Fibroblast of mammary gland (primary cell): ENCODE results near the gene RNF168.
"Not testable (repeated sequence)": the region's sequence is repeated elsewhere in the genome, so short reads cannot be mapped to it uniquely, and the experiment has no call there.

Source experiments
- DNase-seq: peaks from one replicate; pipeline ENCODE4 v3.0.0-alpha.2; 2010; ENCODE audit warnings: low read depth
- H3K4me3 ChIP-seq: 2 replicates; pipeline ENCODE4 v1.5.1; 2011; ENCODE audit warnings: low read depth, mild to moderate bottlenecking, low read length, moderate library complexity; ENCODE audit not compliant: control insufficient read depth
- TF ChIP-seq, protein P1 (sequence below): conservative IDR thresholded peaks from 2 replicates; pipeline ENCODE4 v1.5.1; 2011; ENCODE audit warnings: low read depth, low read length, inconsistent platforms; ENCODE audit not compliant: control insufficient read depth, insufficient read depth

RNF168 gene

DNA sequence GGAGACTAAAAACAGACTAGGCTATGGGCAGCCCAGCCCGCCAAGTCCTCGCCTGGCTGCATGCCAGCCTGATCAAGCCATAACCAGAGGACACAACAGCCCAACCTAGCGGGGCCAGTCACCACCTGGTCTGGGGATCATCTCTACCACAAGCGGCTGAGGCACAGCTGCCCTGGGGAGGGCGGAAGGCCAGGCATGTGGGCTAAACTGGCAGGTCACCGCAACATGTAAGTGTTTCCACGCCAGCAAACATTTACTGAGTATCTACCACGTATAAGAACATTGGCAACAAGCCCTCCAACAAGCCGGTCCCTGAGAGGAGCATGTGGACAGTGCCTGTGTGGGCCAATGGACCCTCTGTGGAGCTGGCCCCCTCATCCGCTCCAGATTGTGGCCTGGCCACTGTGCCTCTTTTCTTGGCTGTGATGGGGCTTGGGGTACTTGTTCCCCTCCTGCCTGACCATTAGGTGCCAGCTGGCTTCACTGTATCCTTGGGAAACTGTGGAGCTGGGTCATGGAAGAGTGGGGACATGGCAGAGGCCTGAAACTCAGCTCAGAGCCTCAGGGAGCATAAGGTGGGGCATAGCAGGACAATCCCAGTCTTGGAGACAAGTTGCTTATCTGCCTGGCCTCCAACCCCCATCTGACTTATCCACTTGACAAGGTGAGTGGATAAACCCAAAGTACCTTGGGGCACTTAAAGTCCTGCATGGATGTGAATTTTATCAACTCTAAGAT is 80.4 kb downstream of the RNF168 start:
- TF ChIP-seq, protein P1, sequence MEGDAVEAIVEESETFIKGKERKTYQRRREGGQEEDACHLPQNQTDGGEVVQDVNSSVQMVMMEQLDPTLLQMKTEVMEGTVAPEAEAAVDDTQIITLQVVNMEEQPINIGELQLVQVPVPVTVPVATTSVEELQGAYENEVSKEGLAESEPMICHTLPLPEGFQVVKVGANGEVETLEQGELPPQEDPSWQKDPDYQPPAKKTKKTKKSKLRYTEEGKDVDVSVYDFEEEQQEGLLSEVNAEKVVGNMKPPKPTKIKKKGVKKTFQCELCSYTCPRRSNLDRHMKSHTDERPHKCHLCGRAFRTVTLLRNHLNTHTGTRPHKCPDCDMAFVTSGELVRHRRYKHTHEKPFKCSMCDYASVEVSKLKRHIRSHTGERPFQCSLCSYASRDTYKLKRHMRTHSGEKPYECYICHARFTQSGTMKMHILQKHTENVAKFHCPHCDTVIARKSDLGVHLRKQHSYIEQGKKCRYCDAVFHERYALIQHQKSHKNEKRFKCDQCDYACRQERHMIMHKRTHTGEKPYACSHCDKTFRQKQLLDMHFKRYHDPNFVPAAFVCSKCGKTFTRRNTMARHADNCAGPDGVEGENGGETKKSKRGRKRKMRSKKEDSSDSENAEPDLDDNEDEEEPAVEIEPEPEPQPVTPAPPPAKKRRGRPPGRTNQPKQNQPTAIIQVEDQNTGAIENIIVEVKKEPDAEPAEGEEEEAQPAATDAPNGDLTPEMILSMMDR = no peak
- H3K4me3 ChIP-seq = no peak overlapping the region
- peak; percentile 36 for DNase-seq

DNA sequence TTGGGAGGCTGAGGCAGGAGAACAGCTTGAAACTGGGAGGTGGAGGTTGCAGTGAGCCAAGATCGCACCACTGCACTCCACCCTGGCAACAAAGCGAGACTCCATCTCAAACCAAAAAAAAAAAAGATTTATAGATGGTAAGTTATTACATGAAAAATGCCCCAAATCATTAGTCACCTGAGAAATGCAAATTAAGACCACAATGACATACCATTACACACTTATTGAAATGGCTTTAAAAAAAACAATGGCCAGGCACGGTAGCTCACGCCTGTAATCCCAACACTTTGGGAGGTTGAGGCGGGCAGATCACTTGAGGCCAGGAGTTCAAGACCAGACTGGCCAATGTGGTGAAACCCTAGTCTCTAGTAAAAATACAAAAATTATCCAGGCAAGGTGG is 81.9 kb downstream of the RNF168 start:
- not testable (repeated sequence) for H3K4me3 ChIP-seq, DNase-seq

GRCh38 chr3:196419386-196419785 is 84.2 kb downstream of the RNF168 start:
- no peak for DNase-seq
- H3K4me3 ChIP-seq = no peak overlapping the region
- TF ChIP-seq, protein P1 = no peak
